ENCODE data around the gene CNTNAP3B.
"Not testable (repeated sequence)": the region's sequence is repeated elsewhere in the genome, so short reads cannot be mapped to it uniquely, and the experiment has no call there.

The CNTNAP3B gene

DNA sequence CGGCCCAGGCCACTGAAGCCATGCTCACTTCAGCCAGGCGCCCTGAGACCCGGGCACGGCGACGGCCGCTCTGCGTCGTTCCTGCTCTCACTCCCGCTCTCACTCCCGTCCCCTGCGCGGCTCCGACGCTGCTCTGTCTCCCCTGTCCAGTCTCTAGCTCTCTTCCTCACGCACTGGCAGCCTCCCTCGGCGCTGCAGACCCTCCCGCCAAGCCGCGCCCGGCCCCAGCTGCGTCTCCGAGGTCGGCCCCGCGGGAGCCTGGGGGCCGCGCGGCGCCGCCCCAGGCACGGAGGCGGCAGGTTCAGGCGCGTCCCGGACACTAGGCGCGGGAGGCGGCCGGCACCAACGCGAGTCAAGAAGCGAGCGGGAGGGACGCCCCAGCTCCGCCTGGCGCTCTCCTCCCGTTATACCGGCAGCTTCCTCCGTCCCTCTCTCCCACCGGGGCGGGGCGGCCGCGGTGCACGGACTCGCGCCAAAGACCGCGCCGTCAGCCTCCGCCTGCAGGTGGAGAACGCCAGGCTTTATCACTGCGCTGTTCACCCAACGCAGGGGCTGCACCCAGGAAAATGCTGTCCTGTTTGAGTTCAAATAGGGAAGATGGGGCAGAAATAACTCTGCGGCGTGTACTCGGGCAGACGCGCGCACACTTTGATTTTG lies at the start of gene CNTNAP3B:
Gene CNTNAP3B (minus strand): TSS at position 354 of the 657 bp plus-strand sequence. CDS start 332 bp downstream, at position 22.
- not testable (repeated sequence) for DNase-seq

DNA sequence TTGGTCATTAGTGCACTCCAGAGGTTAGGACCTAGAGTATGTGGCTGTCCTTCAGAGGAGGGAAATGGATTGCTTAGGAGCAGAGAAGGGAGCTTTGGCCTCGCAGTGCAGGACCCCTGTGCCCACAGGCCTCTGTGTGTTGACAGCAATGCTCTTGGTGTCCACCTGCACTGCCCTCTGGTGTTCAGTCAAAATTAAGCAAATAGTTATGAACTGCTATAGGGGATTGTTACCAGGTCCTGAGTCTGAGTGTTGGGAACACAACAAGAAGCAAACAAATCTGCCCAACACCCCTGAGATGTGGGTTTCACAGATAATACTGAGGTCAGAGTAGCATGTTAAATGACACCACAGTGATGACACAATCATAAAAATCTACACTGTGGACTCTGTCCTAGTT lies 31.1 kb upstream of the CNTNAP3B start:
- DNase-seq, result not testable (repeated sequence)

DNA sequence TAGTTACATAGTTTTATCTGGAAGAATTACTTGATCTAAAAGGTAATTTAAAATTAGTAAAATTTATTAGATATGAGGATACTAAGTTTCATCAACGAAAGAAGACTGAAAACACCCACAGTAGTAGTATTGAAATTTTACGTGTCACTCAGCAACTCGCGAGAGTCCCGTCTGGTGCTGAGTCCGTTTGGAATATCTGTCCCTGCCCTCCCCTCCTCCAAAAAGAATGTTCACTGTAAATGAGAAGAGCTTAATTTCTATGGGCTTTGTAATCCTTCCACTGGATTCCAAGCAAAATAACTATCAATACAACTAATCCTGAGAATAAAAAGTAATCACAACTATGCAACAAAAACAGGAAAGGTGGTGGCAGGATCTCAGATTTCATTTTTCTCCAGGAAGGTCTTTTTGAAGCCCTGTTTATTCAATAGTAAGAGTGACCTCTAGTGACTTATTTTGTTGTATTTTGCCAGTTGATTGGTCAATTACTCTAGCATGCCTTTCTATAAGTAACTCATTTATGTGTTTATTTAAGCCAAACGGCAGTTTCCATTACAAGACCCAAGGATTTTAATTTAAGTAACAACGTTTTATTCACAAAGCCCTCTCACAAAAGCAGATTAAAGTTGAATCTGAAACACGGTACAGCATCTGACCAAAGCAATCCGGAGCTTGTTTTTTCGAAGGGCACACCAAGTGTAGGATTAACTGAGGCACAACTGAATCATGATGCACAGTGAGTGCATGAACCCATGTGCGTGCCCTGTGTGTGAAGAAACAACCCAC lies 2.0 kb downstream of the CNTNAP3B start:
- not testable (repeated sequence) for DNase-seq

DNA sequence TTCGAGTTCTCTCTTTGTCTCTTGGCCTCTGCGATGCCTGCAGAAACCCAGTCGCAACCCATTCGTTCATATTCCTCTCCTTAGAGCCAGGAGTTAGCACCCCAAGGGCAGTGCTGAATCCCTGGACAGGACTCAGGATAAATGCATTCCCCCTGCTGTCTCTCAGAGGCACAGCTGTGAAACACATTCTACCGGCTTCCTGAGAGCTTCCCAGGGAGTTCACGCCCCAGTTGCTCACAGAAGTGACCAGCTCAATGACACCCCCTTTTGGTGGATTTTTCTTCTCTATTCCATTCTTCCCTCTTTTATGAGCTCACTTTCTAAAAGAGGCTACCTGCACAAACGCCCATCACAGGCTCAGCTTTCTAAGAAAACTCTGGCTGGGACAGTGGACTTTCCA lies 8.2 kb downstream of the CNTNAP3B start:
- not testable (repeated sequence) for DNase-seq

DNA sequence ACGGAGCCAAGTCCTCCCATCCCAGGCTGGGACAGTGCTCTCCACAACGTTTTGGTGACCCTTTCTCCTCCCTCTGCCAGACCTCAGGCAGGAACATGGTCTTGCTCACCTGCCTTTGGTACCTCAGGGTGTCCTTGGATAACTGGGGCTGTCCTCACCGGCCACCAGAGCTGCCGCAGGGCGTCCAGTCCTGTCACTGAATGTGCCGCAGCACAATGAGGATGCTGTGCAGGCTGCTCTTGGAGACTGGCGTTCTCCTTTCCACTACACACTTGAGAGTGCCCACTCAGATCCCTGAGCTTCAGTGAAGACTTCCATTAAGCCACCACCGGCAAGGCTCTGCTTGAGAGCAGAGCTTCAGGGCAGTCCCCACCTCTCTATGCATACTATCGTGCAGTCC lies 33.3 kb downstream of the CNTNAP3B start:
- not testable (repeated sequence) for DNase-seq

DNA sequence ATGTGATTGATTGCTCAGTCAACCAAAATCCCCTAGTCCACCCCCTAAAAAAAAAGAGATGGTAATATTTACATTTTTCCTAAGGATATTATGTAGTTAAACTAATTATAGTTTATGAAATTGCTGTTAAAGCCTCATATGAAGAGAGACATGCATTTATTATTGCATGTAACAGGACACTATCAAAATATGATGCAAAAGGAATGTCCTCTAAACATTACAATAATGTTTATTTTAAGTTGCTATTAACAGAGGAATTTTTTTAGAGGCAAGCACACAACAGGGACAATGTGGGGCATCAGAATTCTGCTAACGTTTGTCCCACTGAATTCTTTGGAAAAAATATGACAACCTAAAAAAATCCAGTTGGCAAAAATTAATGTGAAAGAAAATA lies 44.7 kb downstream of the CNTNAP3B start:
- not testable (repeated sequence) for DNase-seq

DNA sequence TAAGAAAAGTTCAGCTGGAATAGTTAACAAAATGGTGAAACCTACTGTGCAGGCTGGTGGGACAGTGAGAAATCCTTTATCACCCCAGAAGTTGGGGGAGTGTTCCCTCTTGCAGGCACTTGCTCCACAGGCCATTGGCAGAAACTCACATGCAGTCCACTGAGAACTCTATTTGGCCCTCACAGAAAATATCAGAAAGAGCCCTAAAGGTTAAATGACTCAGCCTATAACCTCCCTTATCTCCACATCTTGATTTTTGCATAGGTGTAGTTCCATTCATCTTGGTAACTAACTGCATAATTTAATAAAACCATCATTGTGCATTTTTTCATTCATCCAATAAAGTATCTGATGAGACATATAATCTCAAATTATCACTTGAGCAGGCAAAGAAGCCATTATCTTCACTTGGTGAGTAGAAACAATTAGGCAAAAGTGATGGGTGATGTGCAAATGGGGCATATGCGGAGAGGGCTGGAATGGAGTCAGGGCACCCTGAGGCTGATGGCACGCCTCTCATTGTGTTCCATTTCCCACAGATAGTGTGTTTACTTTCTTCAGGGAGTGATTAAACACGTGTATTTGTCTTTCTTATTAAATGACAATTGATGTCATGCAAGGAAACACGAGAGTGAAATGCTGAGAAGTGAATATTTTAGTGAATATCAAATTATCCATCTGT lies 45.2 kb downstream of the CNTNAP3B start:
- DNase-seq, result not testable (repeated sequence)

DNA sequence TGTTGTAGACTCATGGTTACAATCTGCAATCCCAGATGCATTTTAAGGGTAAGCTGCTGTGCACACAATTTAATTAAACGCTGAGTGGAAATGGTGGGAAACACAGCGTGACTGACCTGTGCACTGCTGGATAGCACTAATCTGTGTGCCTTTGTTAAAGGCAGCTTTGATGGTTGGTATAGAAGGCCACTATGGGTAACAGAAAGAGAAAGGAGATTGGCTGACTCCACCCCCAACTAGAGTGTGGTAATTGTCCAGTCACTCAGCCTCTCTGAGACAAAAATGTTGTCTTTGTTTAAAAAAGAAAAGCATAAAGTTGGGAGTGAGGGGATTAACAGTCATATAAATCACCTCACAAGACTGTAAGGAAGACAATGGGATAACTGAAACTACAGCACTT lies 48.9 kb downstream of the CNTNAP3B start:
- not testable (repeated sequence) for DNase-seq

DNA sequence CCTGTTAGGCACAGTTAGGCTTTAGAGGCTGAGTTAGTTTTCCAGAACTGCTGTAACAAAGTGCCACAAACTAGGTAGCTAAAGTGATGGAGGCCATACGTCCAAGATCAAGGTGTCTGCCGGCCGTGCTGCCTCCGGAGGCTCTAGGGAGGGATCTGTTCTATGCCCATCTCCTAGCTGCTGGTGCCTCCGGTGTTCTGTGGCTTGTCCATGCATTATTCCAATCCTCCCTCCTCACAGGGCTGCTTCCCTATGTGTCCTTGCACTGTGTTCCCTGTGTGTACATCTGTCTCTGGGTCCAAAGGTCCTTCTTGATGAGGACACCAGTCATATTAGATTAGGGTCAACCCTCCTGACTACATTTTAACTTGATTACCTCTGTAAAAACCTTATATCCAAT lies 54.4 kb downstream of the CNTNAP3B start:
- DNase-seq, result not testable (repeated sequence)

DNA sequence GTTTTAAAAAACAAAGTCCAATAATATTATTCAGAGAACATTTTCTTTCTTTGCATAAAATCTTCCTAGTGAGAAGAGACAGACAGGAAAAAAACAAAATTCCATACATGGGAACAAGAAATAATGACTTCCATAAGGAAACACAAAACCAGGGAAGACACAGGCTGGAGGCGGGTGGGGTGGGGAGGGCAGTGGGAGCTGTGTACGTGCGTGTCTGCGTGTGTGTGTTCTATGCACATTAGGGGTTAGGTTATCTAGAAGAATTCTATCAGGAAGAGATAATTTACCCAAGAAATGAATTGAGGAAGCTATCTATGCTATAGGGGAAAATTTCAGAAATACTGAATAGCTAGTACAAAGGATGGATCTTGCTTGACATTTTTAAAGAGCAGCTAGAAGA lies 58.2 kb downstream of the CNTNAP3B start:
- DNase-seq, result not testable (repeated sequence)

DNA sequence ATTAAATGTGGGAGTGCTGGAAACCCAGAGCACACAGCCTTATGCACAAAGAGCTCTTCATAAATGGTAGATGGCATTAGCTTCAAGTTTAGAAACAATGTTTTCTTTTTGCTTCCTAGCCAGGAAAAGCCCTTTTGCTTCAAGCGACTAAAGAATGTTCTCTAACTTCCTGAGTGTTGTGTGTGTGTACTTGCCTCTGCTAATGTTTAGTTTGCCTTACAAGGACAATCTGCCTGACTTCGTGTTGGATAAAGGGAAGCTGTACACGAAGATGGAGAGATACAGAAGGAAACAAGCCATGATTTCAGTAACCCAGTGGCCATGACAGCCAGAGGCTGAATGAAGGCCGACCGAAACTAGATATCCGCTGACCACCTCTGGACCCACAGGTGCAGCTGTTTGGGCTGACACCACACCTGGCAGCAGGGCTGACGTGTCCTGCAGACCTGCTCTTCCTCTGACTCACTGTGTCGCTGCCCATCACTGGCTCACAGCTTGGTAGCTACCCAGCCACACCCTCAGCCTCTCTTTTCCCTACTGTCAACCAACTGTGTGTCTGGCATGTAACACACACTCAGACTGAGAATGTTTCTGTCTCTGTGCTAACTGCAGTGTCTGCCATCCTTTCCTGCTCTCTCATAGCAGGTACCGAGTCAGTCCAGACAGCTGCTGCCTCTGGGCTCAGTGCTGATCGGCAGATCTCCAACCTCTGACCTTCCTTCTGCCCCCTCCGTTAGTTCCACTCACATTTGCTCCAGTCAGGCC lies 59.0 kb downstream of the CNTNAP3B start:
- DNase-seq, result not testable (repeated sequence)

DNA sequence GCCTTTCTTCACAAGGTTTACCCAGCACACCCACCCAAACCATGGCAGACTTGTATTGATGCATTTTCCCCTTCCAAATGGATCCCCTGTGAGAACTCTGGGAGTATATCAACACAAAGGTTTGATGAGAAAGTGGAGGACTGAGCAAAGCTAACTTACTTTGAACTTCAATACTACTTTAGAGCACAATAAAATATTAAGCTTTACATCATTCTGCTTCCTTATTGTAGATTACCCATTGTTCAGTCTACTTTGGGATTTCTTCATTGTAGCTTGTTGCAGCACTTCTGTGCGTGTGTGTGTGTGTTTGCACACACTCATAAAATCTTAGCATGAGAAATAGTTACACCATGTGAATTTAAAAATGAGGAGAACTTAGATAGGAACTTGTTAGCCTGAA lies 75.4 kb downstream of the CNTNAP3B start:
- DNase-seq, result not testable (repeated sequence)

DNA sequence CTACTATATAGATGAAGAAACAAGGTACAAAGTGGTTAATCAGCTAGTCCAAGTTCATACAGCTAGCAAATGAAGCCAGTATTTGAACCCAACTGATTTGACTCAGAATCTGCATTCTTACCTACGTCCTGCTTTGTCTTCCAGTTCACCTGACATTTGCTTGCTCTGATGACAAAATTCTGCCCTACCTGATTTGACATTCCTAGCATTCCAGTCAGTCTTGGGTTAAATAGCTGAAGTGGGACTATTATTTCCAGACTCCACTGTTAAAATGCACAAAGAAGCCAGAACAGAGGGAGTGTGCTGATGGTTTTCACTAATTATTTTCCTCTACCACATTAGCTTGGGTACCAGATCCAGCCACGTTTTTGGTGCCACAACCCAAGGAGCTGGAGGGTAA lies 78.5 kb downstream of the CNTNAP3B start:
- not testable (repeated sequence) for DNase-seq

DNA sequence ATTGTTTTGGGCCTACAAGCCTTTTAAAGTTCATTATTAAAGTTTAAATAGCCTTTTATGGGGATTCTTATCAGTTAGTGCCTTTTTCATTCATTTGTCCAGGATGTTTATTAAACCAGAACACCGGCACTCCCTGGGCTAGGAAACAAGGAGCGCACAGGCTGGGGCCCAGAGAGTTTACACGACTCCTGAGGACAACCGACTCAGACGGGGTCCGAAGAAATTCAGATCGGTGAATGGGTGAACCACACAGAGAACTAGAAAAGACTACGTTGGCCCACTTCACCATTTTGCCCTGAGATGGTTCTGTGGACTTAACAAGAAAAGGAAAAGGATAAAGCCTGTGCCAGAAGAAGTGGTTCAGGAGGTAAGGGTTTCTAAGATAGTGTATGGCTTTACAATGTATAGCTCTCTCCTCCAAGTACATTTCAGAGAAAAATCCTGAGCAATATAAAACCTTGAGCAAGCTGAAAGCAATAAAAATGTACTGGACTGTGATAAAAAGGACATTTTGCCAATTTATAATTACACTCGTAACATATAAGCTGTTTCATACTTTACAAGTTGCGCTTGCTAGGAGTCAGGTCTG lies 84.7 kb downstream of the CNTNAP3B start:
- DNase-seq, result not testable (repeated sequence)

DNA sequence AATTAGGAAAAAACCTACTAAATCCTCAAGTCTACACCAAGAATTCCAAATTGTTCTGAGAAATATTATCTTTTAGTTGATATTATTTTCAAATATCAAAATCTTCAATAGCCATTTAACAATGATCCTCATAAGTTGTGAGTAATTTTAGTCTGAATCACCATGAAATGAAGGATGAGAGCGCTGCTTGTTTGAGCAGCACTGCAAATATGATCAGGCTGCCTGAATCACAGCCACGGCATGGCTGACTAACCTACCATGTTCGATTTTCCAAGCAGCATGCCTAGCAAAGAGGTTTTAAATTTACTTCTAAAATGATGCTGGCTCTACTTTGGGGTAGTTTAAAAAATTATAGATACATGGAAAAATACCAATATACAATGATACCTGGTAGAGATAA lies 95.7 kb downstream of the CNTNAP3B start:
- not testable (repeated sequence) for DNase-seq

DNA sequence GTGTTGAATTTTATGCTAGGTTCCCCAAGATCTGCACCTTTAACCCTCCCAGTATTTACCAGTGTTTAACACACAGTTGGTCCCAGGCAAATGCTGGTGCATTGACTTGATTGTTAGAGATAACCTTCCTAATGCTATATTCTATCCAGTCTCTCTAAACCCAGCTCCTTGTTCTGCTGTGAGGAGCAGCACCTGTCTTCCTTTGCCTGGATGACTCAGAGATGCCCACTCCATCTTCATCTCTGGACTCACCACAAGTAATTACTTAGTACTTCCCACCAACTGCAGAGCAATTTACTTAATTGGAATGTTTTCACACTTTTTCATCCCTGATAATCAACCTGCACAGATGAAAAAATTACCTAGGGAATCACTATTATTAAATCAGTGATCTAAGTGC lies 108.6 kb downstream of the CNTNAP3B start:
- DNase-seq, result not testable (repeated sequence)

DNA sequence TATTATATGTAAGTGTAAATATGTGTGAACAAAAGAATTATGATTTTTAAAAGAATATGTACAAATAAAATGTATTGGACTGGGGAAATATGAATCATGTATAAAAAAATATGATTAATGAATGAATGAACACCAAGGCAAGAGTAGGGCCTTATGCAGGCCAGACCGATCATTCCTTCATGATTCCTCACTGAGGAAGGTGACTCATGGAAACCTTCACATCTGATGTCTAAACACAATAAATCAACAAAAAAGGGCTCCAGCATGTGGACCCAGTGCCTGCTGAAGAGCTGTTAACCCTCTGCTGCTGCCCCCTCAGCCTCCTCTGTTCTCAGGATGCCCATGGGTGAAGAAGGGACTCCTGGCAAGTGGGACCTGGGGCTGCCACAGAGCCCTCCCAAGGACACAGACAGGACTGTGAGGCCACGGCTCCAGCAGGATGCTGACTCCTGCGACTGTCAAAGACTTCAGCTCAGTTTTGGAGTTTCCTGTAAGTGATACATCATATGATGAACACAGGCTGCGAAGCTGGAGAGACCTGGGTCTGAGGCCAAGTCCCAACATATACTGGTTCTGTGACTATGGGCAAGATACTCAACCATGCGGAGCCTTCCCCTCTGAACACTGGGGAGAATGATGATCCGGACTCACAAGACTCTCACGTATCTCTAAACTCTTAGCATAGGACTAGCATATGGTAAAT lies 110.9 kb downstream of the CNTNAP3B start:
- not testable (repeated sequence) for DNase-seq

DNA sequence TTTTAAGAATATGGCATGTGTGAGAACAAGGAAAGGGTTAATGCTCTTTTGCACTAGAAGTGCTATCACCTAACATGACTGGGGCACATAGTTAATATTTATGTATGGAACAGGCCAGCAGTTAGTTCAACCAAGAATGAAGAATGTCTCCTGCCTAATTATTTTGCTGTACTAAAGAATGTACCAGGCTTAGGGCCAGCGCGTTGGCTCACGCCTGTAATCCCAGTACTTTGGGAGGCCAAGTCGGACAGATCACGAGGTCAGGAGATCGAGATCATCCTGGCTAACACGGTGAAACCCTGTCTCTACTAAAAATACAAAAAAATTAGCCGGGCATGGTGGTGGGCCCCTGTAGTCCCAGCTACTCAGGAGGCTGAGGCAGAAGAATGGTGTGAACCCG lies 114.9 kb downstream of the CNTNAP3B start:
- DNase-seq, result not testable (repeated sequence)

DNA sequence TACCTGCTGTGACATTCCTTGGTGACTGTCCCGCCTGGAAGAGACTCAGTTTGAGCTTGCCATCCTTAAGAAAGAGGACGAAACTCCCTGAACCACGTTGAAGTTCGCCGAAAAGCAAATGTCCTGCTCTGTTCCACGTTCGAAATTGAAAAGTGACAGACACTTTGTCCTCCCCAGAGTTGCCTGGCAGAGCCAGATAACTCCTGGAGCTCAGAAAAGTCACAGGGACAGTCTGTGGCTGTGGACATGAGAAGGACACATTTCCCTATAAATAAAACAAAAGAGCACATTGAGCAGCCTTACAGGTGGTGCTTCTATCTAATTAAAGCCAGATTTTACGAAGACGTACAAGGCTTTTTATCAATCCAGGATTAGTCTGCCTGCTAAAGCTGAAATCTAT lies 137.6 kb downstream of the CNTNAP3B start:
- not testable (repeated sequence) for DNase-seq

DNA sequence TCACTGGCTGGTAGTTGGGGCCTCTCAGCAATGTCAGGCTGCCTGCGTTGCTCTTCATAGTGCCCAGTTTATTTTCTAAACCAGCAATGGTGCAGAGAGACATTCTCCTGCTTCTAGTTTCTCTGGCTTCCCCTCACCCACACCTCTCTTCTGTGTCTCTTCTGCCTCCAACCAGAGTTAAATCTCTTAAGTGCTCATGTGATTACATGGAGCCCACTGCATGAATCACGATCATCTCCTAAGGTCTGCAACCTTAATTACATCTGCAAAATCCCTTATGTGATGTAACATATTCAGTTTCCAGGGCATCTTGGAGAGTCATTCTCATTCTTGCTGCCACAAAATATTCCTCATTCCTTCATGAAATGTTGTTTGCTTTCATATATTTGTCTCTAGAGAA lies 149.0 kb downstream of the CNTNAP3B start:
- not testable (repeated sequence) for DNase-seq

DNA sequence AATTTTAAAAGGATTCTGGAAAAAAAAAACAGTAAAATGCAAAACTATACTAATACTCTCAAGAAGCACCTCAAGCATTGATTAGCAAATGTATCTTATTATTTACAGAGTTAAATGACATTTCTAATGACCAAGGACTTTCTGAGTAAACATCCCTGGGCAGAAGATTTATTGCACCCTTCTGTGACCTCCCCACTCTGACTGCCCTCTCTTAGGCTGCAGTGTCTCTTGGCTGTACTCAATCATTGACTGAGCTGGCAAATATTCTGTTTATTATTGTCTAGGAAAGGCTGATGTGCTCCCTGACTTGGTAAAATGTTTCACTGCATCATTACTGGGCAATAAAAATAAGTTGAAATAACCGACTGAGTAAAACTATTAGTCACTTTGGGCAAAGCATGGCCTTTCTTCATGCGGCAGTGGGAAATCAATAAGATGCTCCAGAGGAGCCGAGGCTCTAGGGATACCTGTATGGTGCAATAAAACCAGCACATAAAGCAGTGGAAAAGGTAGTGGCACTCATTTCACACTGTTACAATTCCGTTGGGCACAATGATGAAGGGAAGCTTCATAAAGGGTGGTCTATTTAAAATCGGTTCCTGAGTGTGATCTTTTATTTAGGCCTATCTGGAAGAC lies 151.1 kb downstream of the CNTNAP3B start:
- DNase-seq, result not testable (repeated sequence)

Measured in stimulated activated naive CD4-positive, alpha-beta T cell treated with Interleukin-2 at 50 U/mL for 16 hours (primary cell).